Mucosa of rectum (tissue), 2 donors: Measurements from ENCODE around the gene MMP2.

Experiments
- H3K27ac ChIP-seq, 2 donors: one replicate each; pipeline ENCODE4 v1.7.0; 2013; ENCODE audit warnings: inconsistent platforms in 2 of 2, low read depth in 2 of 2, low read length in 2 of 2
- H3K27me3 ChIP-seq, 2 donors: one replicate each; pipeline ENCODE4 v1.7.0; 2013; ENCODE audit warnings: low read length in 2 of 2; ENCODE audit not compliant: control insufficient read depth in 2 of 2, insufficient read depth in 2 of 2
- H3K36me3 ChIP-seq, 2 donors: one replicate each; pipeline ENCODE4 v1.7.0; 2013; ENCODE audit warnings: low read length in 2 of 2; ENCODE audit not compliant: control insufficient read depth in 2 of 2, insufficient read depth in 2 of 2
- H3K4me1 ChIP-seq, 2 donors: one replicate each; pipeline ENCODE4 v1.7.0; 2013; ENCODE audit warnings: low read length in 2 of 2, mild to moderate bottlenecking in 1 of 2; ENCODE audit not compliant: control insufficient read depth in 2 of 2, insufficient read depth in 2 of 2
- H3K4me3 ChIP-seq, 2 donors: one replicate each; pipeline ENCODE4 v1.7.0; 2013; ENCODE audit warnings: low read length in 2 of 2
- H3K9ac ChIP-seq, 2 donors: one replicate each; pipeline ENCODE4 v1.7.0; 2013; ENCODE audit warnings: low read length in 2 of 2, low read depth in 1 of 2, mild to moderate bottlenecking in 1 of 2
- H3K9me3 ChIP-seq, 2 donors: one replicate each; pipeline ENCODE4 v1.7.0; 2013; ENCODE audit warnings: low read length in 2 of 2; ENCODE audit not compliant: control insufficient read depth in 2 of 2
- donor health status: healthy.
- donor health status: Normal muscosa, but diverticular disease.

The MMP2 gene

DNA sequence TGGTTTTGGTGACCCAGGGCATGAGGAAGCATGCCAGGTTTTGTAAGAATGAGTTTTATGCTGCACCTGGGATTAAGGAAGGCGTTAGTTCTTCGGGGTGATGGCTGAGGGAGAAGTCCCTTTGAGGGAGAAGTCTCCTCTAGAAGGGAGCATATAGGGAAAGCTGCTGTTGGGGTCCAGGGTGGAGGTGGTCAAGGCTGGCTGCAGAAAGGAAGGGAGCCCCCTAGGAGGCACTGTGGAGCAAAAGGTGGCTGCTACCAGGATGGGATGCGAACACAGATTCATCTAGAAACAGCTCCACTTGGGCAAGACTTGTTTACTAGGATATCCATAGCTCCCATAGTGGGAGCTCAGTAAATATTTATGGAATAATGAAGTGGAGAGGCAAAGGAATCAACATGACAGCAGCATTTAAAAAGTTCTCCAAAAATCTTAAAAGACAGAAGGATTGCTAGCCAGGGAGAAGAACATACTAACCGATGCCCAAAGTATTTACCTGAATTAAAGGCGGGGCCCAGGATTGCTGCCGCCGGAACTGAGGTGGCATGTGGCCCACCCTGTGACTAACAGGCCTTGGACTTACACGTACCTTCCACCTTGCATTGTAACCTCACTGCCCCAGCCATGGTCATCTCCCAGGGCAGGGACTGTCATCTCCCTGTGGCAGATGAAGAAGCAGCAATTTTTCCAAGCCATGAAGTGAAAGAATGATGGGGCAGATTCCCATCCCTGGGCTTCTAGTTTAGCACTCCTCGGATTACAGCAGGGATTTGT, 22.7 kb downstream of the MMP2 start:
- no peak overlapping the region for H3K4me3 ChIP-seq
- no peaks in the 10 kb centered on the region for H3K27me3 ChIP-seq
- H3K9me3 ChIP-seq, result no peaks in the 10 kb centered on the region
- no peak overlapping the region for H3K9ac ChIP-seq
- peaks cover 25 to 35% of the 10 kb centered on the region in 2 donors for H3K4me1 ChIP-seq
- H3K36me3 ChIP-seq, result peaks cover 0 to 2% of the 10 kb centered on the region in 2 donors
- H3K27ac ChIP-seq, result peak overlapping the region in 1 of 2 donors; percentile 46

DNA sequence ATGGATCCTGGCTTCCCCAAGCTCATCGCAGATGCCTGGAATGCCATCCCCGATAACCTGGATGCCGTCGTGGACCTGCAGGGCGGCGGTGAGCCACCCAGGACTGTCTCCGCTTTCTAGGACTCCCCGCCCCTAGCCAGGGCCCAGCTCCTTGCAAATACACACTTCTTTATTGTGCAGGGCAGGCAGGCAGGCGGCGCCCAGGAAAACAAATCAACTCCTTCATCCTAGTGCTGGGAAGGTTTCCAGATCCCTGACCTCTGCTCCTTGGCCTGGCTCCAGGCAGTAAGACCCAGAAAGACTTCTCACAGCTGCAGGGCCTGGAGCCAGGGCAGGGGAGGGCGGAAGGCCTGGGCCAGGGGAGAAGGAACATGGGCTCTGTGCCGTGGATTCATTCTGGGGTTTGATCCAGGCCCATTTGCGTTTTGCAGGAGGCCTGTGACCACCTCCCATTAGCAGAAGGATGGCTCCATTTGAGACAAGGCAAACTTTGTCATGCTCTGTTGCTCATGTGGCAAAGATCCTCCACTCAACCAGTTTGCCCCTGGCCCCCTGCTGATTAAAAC, 23.9 kb downstream of the MMP2 start:
- Histone ChIP-seq H3K9ac (peak overlapping the region; percentile 16 to 26), H3K4me3 (no peak overlapping the region), H3K36me3 (peaks cover 0 to 2% of the 10 kb centered on the region in 2 donors), H3K27me3 (no peaks in the 10 kb centered on the region), H3K9me3 (no peaks in the 10 kb centered on the region), H3K4me1 (peaks cover 25 to 35% of the 10 kb centered on the region in 2 donors), H3K27ac (peak overlapping the region; percentile 33 to 71)

DNA sequence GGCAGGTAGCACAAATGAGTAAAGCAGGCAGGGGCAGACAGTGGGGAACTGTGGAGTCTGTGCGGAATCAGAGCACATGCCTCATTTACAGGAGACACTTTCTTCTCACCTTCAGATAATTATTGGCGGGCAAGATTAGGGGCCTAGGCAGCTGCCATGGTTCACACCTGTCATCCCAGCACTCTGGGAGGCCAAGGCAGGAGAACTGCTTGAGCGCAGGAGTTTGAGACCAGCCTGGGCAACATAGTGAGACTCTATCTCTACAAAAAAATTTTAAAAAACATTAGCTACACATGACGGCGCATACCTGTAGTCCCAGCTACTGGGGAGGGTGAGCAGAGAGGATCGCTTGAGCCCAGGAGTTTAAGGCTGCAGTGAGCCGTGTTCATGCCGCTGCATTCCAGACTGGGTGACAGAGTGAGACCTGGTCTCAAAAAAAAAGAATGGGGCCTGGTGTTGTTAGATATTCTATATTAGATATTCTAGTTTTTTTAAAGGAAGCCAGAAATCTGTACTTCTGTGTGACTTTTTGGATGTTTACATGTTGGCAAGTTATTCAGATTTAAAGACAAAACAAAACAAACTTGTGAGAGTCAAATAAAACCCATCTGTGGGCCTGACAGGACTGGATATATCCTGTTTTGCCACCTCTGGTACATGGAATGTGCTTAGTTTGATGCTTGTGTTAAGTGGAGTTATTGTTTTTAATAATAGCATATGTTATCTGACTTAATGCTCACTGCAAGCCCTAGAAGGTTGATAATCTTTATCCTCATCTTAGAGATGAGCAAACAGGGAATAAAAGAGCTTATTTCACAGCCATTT, 24.9 kb downstream of the MMP2 start:
- H3K27me3 ChIP-seq, result no peaks in the 10 kb centered on the region
- no peak overlapping the region for H3K27ac ChIP-seq
- H3K4me1 ChIP-seq, result peaks cover 25 to 38% of the 10 kb centered on the region in 2 donors
- H3K36me3 ChIP-seq, result no peaks in the 10 kb centered on the region
- no peak overlapping the region for H3K9ac ChIP-seq
- H3K4me3 ChIP-seq, result no peak overlapping the region
- no peaks in the 10 kb centered on the region for H3K9me3 ChIP-seq

DNA sequence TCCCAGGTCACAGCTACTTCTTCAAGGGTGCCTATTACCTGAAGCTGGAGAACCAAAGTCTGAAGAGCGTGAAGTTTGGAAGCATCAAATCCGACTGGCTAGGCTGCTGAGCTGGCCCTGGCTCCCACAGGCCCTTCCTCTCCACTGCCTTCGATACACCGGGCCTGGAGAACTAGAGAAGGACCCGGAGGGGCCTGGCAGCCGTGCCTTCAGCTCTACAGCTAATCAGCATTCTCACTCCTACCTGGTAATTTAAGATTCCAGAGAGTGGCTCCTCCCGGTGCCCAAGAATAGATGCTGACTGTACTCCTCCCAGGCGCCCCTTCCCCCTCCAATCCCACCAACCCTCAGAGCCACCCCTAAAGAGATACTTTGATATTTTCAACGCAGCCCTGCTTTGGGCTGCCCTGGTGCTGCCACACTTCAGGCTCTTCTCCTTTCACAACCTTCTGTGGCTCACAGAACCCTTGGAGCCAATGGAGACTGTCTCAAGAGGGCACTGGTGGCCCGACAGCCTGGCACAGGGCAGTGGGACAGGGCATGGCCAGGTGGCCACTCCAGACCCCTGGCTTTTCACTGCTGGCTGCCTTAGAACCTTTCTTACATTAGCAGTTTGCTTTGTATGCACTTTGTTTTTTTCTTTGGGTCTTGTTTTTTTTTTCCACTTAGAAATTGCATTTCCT, 26.5 kb downstream of the MMP2 start:
- no peaks in the 10 kb centered on the region for H3K36me3 ChIP-seq
- peaks cover 28 to 40% of the 10 kb centered on the region in 2 donors for H3K4me1 ChIP-seq
- no peaks in the 10 kb centered on the region for H3K27me3 ChIP-seq
- H3K9me3 ChIP-seq, result no peaks in the 10 kb centered on the region
- no peak overlapping the region for H3K9ac ChIP-seq
- no peak overlapping the region for H3K27ac ChIP-seq
- H3K4me3 ChIP-seq, result no peak overlapping the region

DNA sequence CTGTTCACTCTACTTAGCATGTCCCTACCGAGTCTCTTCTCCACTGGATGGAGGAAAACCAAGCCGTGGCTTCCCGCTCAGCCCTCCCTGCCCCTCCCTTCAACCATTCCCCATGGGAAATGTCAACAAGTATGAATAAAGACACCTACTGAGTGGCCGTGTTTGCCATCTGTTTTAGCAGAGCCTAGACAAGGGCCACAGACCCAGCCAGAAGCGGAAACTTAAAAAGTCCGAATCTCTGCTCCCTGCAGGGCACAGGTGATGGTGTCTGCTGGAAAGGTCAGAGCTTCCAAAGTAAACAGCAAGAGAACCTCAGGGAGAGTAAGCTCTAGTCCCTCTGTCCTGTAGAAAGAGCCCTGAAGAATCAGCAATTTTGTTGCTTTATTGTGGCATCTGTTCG, 27.1 kb downstream of the MMP2 start:
- no peaks in the 10 kb centered on the region for H3K9me3 ChIP-seq
- no peak overlapping the region for H3K4me3 ChIP-seq
- no peaks in the 10 kb centered on the region for H3K36me3 ChIP-seq
- no peak overlapping the region for H3K9ac ChIP-seq
- H3K4me1 ChIP-seq, result peaks cover 23 to 34% of the 10 kb centered on the region in 2 donors
- H3K27me3 ChIP-seq, result no peaks in the 10 kb centered on the region
- no peak overlapping the region for H3K27ac ChIP-seq

DNA sequence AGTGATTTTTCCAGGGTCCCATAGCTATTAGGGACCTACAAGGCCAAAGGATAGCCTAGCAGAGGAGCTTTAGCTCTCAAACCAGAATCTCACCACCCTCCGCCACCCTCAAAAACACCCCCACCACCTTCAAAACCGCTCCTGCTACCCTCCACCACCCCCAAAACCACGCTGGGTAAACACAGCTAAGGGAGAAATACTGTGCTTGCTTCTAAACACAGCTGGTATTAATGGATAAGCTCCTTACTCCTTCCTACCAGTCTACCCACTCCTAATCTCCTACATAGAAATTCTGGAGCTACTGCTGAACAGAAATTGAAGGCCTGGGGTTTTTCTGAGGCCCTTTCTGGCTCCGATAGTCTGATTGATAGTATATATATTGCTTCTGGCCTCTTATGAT, 27.7 kb downstream of the MMP2 start:
- Histone ChIP-seq H3K9ac (no peak overlapping the region), H3K27me3 (no peaks in the 10 kb centered on the region), H3K36me3 (no peaks in the 10 kb centered on the region), H3K4me1 (peaks cover 19 to 28% of the 10 kb centered on the region in 2 donors), H3K27ac (no peak overlapping the region), H3K9me3 (no peaks in the 10 kb centered on the region), H3K4me3 (no peak overlapping the region)

DNA sequence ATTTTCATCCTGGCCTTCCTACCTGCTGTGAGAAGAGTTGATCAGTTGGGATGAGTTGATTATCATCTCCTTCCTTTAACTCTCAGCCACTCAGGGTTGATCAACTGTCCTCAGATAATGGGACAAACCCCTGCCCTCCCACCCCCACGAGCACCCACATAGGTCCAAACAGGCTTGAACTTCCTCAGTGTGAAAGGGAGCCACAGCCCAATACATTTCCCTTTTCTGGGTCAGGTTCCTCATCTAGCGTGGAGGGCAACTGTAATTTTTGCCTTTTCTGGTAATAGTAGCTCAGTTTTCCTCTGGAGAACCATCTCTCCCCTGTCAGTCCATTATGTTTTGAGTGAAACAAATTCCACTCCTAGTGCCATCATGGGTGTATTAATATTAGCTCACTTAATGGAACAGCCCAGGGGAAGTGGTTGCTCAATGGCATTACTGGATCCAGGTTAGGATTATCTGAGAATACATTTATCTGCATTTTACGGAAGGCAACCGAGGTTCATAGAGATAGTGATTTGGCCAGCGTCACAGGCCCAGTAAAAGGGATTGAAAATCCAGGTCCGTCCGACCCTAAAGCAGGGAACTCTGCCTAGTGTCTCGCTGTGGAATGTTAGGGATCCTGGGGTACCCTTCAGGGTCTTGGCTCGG, 29.4 kb downstream of the MMP2 start:
- Histone ChIP-seq H3K36me3 (no peaks in the 10 kb centered on the region), H3K9me3 (no peaks in the 10 kb centered on the region), H3K27ac (peak overlapping the region; percentile 43 to 72), H3K4me3 (peak overlapping the region; percentile 72 to 78), H3K9ac (no peak overlapping the region), H3K27me3 (no peaks in the 10 kb centered on the region), H3K4me1 (peaks cover 3 to 12% of the 10 kb centered on the region in 2 donors)

DNA sequence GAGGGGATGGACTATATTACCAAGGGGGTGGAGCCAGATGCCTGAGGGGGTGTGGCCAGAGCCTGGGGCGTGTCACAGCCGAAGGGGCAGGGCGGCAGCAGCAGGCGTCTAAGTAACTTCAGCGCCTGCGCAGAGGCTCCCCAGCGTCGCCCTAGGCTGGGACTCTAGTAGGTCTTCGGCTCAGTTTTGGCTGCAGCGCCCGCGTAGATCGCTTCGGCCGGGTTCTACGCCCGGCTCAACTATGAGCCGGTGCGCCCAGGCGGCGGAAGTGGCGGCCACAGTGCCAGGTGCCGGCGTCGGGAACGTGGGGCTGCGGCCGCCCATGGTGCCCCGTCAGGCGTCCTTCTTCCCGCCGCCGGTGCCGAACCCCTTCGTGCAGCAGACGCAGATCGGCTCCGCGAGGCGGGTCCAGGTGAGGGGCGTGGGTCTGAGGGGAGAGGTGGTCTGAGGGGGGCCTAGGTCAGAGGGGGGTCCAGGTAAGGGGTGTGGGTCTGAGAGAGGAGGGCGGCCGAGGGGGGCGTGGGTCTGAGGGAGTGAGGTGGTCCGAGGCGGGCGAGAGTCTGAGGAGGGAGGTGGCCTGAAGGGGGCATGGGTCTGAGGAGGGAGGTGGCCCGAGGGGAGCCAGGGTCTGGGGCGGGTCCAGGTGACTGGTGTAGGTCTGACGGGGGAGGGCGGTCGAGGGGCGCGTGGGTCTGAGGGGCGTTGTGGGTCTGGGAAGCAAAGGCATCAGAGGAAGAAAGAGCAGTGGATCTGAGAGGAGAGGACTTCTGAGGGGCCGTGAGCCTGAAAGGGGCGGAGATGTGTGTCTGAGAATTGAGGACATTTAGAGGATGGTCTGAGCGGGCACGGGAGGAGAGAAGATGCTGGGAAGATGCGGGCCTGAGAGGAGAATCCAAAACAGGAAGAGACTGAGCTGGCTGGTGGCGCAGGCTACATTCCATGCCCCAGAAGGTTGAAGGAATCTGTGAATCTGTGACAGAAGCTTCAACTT, 30.2 kb downstream of the MMP2 start, which contains the start of gene LPCAT2:
Gene LPCAT2 (plus strand): TSS at position 132 of the 991 bp plus-strand sequence. CDS start 110 bp downstream, at position 242.
- Histone ChIP-seq H3K36me3 (no peaks in the 10 kb centered on the region), H3K9me3 (no peaks in the 10 kb centered on the region), H3K27me3 (no peaks in the 10 kb centered on the region), H3K27ac (peak within 1 kb of the TSS; percentile 72 to 76), H3K4me3 (peak within 1 kb of the TSS; percentile 72 to 78), H3K9ac (peak within 1 kb of the TSS; percentile 52 to 83), H3K4me1 (peaks cover 2 to 9% of the 10 kb centered on the region in 2 donors)
